ENCODE results near the gene WDR18.

Gene WDR18

DNA sequence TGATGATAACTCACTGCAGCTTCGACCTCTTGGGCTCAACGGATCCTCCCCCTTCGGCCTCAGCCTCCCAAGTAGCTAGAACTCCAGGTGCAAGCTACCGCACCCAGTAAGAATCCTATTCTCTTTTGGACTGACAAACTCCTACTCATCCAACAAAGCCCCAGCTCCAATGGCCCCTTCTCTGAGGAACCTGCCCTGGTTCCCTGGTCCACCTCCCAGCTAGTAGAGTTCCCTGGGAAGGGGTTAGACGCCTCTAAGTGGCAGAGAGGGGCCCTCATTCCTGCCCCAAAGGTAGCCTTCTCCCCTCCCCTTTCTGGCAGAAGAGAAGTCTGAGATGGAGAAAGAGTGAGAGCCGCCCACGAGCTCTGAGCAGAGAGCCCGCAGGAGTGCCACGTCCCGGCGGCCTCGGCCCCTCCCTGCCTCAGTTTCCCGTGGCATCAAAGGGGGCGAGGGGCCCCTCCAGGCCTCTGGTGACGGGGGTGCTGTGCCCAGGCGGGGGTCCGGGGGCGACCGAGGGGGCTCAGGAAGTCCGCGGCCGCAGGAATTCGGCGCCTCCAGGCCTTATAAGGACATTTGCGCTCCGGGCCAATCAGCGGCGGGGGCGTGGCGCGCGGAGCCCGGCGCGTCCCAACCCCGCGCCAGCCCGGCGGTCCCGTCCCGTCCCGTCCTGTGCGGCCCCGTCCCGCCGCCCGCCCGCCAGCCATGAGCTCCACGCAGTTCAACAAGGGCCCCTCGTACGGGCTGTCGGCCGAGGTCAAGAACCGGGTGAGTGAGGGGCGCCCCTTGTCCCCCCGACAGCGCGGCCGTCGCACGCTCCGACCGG lies 42.0 kb downstream of the WDR18 start, which contains the start of gene CNN2:
Gene CNN2 (plus strand): TSS at position 649 of the 823 bp plus-strand sequence. CDS start 54 bp downstream, at position 703.
- peak; percentile 60 for DNase-seq

DNA sequence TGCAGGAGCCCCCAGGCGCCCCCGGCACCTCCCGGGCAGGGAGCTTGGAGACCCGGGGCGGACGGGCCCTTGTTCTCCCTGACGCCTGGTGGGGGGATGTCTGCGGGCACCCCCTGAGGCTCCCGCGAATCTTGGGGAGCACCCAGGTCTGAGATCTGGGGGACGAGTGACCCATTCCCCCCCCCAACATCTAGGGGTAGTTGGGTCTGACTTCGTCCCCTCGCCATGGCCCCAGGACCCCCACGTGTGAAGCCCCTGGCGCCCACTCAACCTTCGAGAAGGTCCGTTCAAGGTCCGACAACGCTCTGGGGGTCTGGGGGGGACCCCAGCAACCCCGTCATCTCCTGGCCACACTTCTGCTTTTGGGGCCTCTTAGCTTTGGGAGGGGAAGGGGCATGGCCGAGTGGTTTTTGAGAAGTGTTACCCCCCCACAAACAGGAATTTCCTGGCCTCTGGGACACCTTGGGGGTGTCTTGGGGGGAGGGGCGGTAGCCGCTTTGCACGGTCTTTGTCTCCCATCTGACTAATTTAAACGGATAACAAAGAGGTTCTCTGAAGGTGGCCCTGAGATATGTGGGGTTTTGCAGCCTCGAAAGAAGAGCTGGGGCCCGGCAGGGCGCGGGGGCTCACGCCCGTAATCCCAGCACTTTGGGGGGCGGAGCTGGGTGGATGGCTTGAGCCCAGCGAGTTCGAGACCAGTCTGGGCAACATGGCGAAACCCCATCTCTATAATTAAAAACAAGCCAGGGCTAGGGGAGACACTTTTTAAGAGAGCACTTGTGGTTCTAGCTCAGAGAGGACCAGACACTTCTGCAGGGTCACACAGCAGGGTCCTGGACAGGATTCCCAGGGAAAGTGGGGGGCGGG lies 42.9 kb downstream of the WDR18 start:
- peak; percentile 45 for DNase-seq

DNA sequence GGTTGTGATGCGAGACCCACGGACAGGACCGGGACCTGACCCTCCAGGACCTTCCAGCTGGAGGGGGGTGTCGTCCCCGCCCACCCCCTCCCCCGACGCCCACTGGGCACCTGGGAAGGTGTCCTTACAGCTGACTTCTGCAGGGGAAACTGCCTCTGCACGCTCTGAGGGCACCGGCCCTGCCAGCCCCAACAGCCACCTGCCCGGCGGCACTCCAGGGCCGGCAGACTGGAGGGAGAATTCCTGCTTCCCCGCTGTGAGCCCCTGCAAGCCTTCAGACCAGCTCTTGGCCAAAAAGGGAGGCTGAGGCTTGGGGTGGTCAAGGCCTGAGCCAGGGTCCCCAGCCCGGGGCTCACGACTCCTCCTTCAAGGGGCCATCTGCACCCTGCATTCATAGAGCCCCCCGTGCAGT lies 43.5 kb downstream of the WDR18 start:
- DNase-seq: peak; percentile 14

DNA sequence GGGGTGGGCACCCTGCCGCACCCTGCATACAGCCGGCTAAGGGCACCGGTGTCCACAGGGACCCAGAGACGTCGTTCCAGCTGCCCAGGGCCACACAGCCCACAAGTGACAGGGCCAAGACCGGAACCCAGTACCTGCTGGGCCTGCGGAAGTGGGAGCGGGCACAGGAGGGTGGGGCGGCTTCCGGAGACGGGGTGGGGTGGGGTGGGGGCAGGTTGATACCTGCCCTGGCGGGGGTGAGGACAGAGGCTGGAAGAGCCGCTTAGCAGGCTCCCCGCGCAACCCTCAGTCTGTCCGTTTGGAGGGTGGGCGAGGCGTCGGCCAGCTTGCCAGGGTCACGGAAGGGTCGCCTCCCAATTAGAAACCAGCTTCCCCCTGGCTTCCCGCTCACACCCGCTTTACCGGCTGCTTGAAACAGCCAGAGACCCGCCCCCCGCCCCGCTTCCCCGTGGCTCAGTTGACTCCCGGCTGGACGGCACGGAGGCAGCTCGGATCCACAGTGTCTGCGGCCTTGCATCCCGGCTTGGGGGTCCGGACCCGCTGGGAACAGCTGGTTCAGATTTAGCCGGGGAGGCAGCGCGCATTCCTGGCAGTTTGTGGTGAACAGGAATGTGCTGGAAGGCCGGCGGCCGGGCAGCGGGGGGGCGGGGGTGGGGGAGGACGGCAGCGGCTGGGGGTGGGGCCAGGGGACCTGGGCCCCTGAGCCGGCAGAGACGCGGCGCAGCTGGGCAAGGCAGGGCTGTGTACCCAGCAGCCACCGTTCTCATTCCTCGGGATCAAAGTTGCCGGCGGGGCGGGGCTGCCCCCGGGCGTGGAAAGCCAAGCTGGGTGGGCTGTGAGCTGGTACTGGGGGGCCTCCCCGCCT lies 44.1 kb downstream of the WDR18 start:
- peak; percentile 74 for DNase-seq

DNA sequence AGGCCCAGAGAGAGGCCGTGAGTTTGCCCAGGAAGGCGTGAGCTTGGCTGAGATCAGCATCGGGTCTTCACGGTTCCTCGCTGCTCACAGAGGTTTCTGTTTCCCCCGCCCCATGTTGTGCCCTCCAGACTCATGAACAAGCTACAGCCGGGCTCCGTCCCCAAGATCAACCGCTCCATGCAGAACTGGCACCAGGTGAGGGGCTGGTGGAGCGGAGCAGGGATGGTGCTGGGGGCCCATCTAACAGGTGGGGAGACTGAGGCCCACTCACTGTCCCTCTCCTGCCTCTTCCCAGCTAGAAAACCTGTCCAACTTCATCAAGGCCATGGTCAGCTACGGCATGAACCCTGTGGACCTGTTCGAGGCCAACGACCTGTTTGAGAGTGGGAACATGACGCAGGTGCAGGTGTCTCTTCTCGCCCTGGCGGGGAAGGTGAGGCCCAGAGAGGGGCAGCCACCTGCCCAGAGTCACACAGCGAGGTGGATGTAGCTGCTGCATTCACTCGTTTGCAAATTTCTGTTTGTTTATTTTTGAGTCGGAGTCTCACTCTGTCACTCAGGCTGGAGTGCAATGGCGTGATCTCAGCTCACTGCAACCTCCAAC lies 48.2 kb downstream of the WDR18 start:
- DNase-seq: no peak

DNA sequence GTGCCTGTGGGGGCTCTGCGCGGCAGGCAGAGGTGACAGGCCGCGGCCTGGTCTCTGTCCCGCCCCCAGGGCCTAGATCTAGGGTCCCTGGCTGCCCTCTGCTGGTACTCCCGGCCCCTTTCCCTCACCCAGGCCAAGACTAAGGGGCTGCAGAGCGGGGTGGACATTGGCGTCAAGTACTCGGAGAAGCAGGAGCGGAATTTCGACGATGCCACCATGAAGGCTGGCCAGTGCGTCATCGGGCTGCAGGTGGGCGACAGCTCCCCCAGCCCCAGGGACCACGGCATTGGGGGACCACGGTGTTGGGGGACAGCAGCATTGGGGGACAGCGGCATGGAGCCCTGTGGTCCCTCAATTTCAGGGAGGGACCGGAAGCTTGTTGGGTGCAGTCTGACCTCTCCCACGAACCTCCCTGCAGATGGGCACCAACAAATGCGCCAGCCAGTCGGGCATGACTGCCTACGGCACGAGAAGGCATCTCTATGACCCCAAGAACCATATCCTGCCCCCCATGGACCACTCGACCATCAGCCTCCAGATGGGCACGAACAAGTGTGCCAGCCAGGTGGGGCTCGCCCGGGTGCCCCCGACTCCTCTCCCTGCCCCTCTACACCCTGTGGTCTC lies 52.0 kb downstream of the WDR18 start:
- DNase-seq: no peak

DNA sequence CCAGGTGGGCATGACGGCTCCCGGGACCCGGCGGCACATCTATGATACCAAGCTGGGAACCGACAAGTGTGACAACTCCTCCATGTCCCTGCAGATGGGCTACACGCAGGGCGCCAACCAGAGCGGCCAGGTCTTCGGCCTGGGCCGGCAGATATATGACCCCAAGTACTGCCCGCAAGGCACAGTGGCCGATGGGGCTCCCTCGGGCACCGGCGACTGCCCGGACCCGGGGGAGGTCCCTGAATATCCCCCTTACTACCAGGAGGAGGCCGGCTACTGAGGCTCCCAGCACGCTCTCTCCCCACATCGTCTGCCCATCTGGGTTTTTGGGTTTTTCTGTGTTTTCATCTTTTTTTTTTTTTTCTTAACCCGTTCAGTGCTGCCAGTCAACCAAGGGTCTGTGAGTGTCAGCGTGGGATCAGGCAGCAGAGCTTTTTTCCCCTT lies 53.5 kb downstream of the WDR18 start:
- DNase-seq: no peak

DNA sequence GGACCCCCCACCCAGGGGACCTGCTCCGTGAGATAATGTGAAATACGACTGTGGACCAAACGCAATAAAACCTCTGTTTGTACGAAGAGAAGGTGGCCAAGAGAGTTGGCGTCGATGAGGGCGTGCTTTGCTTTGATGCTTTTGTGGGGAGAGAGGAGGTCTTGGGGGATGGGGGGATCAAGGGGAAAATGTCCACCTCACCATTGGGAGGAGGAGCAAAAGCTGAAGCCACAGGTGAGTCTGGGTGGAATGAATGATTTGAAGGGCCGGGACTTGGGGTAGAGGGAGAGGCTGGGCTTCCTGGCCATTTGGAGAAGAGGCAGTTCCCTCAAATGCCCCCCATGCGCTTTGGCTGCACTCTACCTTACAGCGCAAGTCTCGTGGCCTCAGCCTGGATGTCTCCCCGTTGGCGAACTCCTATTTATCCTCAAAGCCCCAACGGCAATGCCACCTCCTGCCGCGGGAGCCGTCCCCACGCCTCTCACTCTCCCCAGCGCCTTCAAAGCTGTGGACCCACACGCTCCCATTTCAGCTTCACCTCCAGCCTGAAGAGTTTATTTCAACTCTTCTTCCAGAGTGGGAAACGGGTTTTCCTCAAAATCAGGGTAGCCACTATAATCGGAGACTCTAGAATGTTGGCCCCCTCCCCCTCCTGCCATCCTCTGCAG lies 55.0 kb downstream of the WDR18 start:
- no peak for DNase-seq

DNA sequence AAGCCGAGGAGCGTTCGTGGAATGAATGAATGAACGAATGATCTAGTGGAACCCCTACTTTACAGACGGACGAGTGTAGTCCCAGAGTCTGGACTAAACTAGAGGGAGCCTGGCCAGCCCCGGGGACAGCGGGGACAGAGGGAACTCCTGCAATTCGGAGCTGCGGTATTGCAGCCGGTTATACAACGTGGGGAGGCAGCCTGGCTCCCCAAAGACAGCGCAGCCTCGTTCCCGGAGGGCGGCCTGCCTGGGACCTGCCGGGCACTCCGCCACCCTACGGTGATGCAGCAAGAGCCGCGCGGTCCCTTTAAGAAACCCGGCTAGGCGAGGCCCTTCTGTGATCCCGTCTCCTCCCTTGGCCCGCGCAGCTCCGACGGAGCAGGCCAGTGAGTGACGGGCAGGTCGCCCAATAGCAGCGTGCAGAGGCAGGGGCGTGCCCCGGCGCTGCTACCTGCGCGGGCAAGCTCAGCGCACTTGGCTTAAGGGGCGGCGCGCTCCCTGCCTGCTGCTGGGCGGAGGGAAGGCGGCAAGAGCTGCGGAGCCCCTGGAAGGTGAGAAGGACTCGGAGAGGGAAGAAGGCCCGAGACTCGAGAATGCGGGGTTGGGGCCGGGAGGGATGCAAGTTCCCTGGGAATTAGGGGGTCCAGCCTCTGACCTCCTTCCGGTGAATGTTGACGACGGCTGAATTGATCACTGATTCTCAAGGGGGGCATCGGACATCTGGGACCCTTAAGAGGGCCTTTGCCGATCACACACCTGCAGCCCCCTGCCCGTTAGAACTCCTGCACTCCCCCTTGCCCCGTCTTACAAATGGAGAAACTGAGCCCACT lies 55.7 kb downstream of the WDR18 start, which contains the start of gene ABCA7:
Gene ABCA7 (plus strand): TSS at position 462 of the 830 bp plus-strand sequence. CDS start 1,255 bp downstream, outside the sequence.
- DNase-seq: peak; percentile 99

DNA sequence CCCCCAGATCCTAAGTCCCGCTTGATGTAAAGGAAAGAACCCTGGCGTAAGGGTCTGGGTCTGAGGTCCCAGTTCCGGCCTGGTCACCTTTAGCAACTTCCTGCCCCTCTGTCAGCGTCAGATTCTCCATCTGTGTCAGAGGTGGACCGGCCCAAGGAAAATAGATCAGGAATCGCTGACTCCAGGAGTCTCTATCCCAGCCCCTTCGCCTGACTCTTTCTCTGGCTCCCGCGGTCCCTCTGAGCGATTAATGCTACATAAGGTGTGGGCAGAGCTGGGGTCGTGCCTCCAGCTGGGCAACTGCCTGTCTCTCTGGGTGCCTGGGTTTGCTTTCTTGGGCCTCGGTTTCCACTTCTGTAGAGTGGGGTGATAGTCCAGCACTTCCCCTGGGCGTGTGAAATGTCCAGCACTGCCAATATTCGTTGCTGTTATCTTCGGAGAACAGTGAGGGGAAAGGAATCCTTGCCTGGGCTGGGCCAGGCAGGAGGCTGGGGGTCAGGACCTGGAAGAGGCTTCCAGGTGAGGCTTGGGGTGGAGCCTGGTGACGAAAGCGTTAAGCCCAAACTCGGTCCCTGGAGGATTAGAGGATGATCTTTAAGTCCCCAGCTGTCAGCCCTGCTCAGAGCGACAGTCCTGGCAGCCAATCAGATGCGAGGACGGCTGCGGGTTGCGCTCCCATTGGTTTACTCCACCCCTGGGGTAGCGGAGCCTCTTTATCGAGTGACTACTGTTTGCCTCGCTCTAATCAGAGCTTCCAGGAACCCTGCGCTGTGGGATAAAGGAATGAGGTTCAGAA lies 56.5 kb downstream of the WDR18 start:
- DNase-seq: peak; percentile 94

DNA sequence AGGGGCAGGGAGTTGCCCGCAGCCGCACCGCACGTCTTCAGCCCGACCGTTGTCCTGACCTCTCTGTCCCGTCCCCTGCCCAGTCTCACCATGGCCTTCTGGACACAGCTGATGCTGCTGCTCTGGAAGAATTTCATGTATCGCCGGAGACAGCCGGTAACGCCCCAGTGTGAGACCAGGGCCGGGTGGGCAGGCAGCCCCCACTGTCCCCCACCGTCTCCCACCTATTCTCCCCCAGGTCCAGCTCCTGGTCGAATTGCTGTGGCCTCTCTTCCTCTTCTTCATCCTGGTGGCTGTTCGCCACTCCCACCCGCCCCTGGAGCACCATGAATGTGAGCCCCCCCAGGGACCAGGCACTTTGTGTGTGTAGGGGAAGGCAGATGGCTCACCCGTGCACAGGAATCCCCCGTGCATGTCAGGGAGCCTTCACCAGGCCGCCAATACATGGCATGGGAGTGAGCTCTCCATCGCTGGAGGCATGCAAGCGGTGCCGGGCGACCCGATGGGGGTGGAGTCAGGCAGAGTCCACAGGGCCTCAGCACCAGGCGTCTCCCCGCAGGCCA lies 57.2 kb downstream of the WDR18 start:
- no peak for DNase-seq

DNA sequence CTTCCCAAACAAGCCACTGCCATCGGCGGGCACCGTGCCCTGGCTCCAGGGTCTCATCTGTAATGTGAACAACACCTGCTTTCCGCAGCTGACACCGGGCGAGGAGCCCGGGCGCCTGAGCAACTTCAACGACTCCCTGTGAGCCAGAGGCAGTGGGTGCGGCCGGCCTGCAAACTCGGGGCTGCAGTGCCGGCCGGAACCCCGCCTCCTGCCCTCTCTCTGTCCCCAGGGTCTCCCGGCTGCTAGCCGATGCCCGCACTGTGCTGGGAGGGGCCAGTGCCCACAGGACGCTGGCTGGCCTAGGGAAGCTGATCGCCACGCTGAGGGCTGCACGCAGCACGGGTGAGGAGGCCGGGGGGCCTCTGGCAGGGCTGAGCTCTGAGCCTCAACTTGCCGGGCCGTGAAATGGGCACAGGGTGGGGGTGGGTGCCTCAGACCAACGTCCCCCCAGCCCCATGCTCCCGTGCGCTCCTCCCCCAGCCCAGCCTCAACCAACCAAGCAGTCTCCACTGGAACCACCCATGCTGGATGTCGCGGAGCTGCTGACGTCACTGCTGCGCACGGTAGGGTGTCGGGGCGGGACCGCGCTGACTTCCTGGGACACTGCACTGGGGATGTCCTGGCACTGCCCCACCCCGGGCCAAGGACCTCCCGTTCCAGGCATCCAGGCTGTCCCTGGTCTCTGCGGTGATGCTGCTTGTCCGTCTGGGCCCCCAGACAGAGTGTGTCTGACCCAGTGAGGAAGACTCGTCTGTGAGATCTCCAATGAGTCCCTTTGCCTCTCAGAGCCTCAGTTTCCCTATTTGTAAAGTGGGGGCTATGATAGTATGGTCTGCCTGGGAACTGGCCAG lies 57.9 kb downstream of the WDR18 start:
- DNase-seq: no peak

DNA sequence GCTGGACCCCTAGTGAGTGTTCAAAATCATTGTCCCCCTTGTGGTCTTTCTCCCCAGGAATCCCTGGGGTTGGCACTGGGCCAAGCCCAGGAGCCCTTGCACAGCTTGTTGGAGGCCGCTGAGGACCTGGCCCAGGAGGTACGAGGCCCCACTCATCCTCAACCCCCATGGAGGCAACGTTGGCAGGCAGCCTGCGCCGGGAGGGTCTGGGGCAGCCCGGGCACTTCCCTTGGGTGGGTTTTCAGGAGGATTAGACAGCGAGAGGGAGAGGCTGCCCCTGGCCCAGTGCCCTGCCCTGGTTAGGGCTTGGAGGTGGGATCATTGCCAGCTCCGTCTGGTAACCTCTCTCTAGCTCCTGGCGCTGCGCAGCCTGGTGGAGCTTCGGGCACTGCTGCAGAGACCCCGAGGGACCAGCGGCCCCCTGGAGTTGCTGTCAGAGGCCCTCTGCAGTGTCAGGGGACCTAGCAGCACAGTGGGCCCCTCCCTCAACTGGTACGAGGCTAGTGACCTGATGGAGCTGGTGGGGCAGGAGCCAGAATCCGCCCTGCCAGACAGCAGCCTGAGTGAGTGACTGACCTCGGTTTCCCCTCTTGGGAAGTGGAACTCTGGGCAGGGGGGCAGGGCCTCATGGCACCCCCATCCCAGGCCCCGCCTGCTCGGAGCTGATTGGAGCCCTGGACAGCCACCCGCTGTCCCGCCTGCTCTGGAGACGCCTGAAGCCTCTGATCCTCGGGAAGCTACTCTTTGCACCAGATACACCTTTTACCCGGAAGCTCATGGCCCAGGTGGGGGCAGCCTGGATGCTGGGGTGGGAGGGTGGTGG lies 58.8 kb downstream of the WDR18 start:
- no peak for DNase-seq
